SU-DHL-6 (cell line): ENCODE results near the gene ZNF789.

Experiments
- H2AFZ ChIP-seq: fragments of 200-600 bp; sonication (generic); 2 replicates; pipeline ENCODE4 v1.6.1; 2014; ENCODE audit warnings: low read depth, mild to moderate bottlenecking, moderate library complexity, mixed read lengths, antibody characterized with exemption, low read length; ENCODE audit not compliant: severe bottlenecking
- H3F3A ChIP-seq: fragments of 200-600 bp; shearing (Covaris generic); 2 replicates; pipeline ENCODE4 v1.6.0; 2016; ENCODE audit warnings: antibody characterized with exemption, mild to moderate bottlenecking; ENCODE audit not compliant: insufficient read depth
- H3K27ac ChIP-seq: fragments of 200-600 bp; sonication (generic); 2 replicates; pipeline ENCODE4 v1.5.1; 2016; ENCODE audit warnings: low read depth, mild to moderate bottlenecking, low read length, moderate library complexity, mixed read lengths
- H3K27me3 ChIP-seq: fragments of 200-600 bp; sonication (generic), shearing (Covaris generic); 2 replicates; pipeline ENCODE4 v1.6.0; 2014; ENCODE audit warnings: mild to moderate bottlenecking, low read length
- H3K36me3 ChIP-seq: fragments of 200-600 bp; sonication (generic); 2 replicates; pipeline ENCODE4 v1.6.1; 2014; ENCODE audit warnings: mild to moderate bottlenecking, low read length, mixed read lengths
- H3K4me2 ChIP-seq: fragments of 300-600, 200-600 bp; shearing (Covaris generic), sonication (generic); 2 replicates; pipeline ENCODE4 v1.6.0; 2014; ENCODE audit warnings: low read length, low read depth, mild to moderate bottlenecking; ENCODE audit not compliant: poor library complexity, severe bottlenecking
- H3K4me3 ChIP-seq: fragments of 200-600 bp; sonication (generic); 2 replicates; pipeline ENCODE4 v1.5.1; 2014; ENCODE audit warnings: antibody characterized with exemption, low read length, mild to moderate bottlenecking, mixed read lengths; ENCODE audit not compliant: insufficient read depth, poor library complexity, severe bottlenecking
- H3K79me2 ChIP-seq: fragments of 200-600 bp; sonication (generic); 2 replicates; pipeline ENCODE4 v1.6.1; 2014; ENCODE audit warnings: mild to moderate bottlenecking, low read length, moderate library complexity; ENCODE audit not compliant: insufficient read depth
- H3K9ac ChIP-seq: fragments of 200-600 bp; sonication (generic); 2 replicates; pipeline ENCODE4 v1.7.0; 2014; ENCODE audit warnings: mild to moderate bottlenecking, low read length
- H3K9me2 ChIP-seq: fragments of 200-600 bp; sonication (generic); replicated peaks from 2 replicates; pipeline ENCODE4 v1.6.1; 2014; ENCODE audit warnings: low read length; ENCODE audit not compliant: insufficient read depth
- H3K9me3 ChIP-seq: fragments of 200-600 bp; sonication (generic); 2 replicates; pipeline ENCODE4 v1.6.1; 2014; ENCODE audit warnings: low read length, mixed read lengths; ENCODE audit not compliant: insufficient read depth
- H4K20me1 ChIP-seq: fragments of 200-600 bp; sonication (generic); 2 replicates; pipeline ENCODE4 v1.6.1; 2014; ENCODE audit warnings: low read depth, mild to moderate bottlenecking, antibody characterized with exemption, low read length, moderate library complexity, mixed read lengths
- CTCF ChIP-seq: fragments of 200-600 bp; sonication (generic); IDR thresholded peaks from one replicate; pipeline ENCODE4 v1.5.1; 2017; ENCODE audit warnings: antibody characterized with exemption, mild to moderate bottlenecking, low read length, moderate library complexity; ENCODE audit not compliant: insufficient read depth, poor library complexity, severe bottlenecking
- EZH2phosphoT487 ChIP-seq: fragments of 200-600 bp; sonication (generic), shearing (Covaris generic); conservative IDR thresholded peaks from 2 replicates; pipeline ENCODE4 v1.6.1; 2018; ENCODE audit warnings: mild to moderate bottlenecking, antibody characterized with exemption, low read length, moderate library complexity, mixed read lengths

ZNF789 gene

GRCh38 chr7:99465421-99465768, 7.3 kb upstream of the ZNF789 start:
- no peaks in the 10 kb centered on the region; the same call in 1 of the 2 replicates for H4K20me1 ChIP-seq
- peaks cover 18% of the 10 kb centered on the region for H3F3A ChIP-seq
- H3K9me3 ChIP-seq = no peaks in the 10 kb centered on the region
- peaks cover 10% of the 10 kb centered on the region; the same call in 1 of the 2 replicates for H3K36me3 ChIP-seq
- peak overlapping the region; percentile 59 for H3K4me3 ChIP-seq
- peaks cover 54% of the 10 kb centered on the region for H3K79me2 ChIP-seq
- no peaks in the 10 kb centered on the region for H3K27me3 ChIP-seq
- peak overlapping the region; percentile 42 for H3K27ac ChIP-seq
- H3K9me2 ChIP-seq = no peaks in the 10 kb centered on the region
- H3K4me2 ChIP-seq = peak overlapping the region; percentile 90
- H2AFZ ChIP-seq = peak overlapping the region; percentile 92
- TF ChIP-seq CTCF = no peak
- no peak for TF ChIP-seq EZH2phosphoT487
- H3K9ac ChIP-seq = peak overlapping the region; percentile 79

- Histone ChIP-seq H3K27ac (no peak overlapping the region), H3K79me2 (peaks cover 33% of the 10 kb centered on the region), H3K4me2 (no peak overlapping the region), H3K9me2 (no peaks in the 10 kb centered on the region), H3K36me3 (peaks cover 4% of the 10 kb centered on the region; the same call in 1 of the 2 replicates), H3K9me3 (no peaks in the 10 kb centered on the region), H3F3A (peaks cover 15% of the 10 kb centered on the region), H3K27me3 (no peaks in the 10 kb centered on the region), H4K20me1 (no peaks in the 10 kb centered on the region), H2AFZ (no peak overlapping the region), H3K4me3 (no peak overlapping the region), H3K9ac (no peak overlapping the region)
- TF ChIP-seq EZH2phosphoT487 = no peak
These were observed 4.3 kb upstream of the ZNF789 start for GRCh38 chr7:99468336-99468918.

GRCh38 chr7:99469381-99470065, 3.2 kb upstream of the ZNF789 start:
- H4K20me1 ChIP-seq = no peaks in the 10 kb centered on the region
- peaks cover 33% of the 10 kb centered on the region for H3K79me2 ChIP-seq
- peaks cover 15% of the 10 kb centered on the region for H3F3A ChIP-seq
- H3K9ac ChIP-seq = no peak overlapping the region
- no peak overlapping the region for H2AFZ ChIP-seq
- no peak overlapping the region for H3K27ac ChIP-seq
- no peak for TF ChIP-seq EZH2phosphoT487
- TF ChIP-seq CTCF = no peak
- H3K36me3 ChIP-seq = no peaks in the 10 kb centered on the region
- H3K27me3 ChIP-seq = no peaks in the 10 kb centered on the region
- H3K9me2 ChIP-seq = no peaks in the 10 kb centered on the region
- H3K4me2 ChIP-seq = no peak overlapping the region
- no peak overlapping the region for H3K4me3 ChIP-seq
- no peaks in the 10 kb centered on the region for H3K9me3 ChIP-seq

GRCh38 chr7:99473315-99473596, 566 bp downstream of the ZNF789 start:
- Histone ChIP-seq H3K9me2 (no peaks in the 10 kb centered on the region), H3K4me2 (peak overlapping the region; percentile 60), H3K9me3 (no peaks in the 10 kb centered on the region), H3K9ac (peak overlapping the region; percentile 79), H2AFZ (peak overlapping the region; percentile 52), H3F3A (peaks cover 15% of the 10 kb centered on the region), H4K20me1 (no peaks in the 10 kb centered on the region), H3K4me3 (peak overlapping the region; percentile 89), H3K27me3 (no peaks in the 10 kb centered on the region), H3K27ac (peak overlapping the region; percentile 88), H3K79me2 (peaks cover 55% of the 10 kb centered on the region), H3K36me3 (no peaks in the 10 kb centered on the region)
- TF ChIP-seq CTCF = no peak
- TF ChIP-seq EZH2phosphoT487 = no peak
